A673 (cell line): ENCODE measurements around the gene MTHFD1.

Source experiments
- EZH2 ChIP-seq: fragments of 200-600 bp; sonication (generic); IDR thresholded peaks from 2 replicates; pipeline ENCODE4 v1.6.1; 2017; ENCODE audit warnings: borderline replicate concordance, low read depth, mild to moderate bottlenecking, mixed read lengths, antibody characterized with exemption, low read length; ENCODE audit not compliant: poor library complexity, severe bottlenecking
- TF ChIP-seq, protein P1 (sequence below): fragments of 300-800, 200-600 bp; sonication (generic); conservative IDR thresholded peaks from 2 replicates; pipeline ENCODE4 v1.5.1; 2017; ENCODE audit warnings: low read depth, mild to moderate bottlenecking, antibody characterized with exemption, low read length, moderate library complexity, mixed read lengths

DNA sequence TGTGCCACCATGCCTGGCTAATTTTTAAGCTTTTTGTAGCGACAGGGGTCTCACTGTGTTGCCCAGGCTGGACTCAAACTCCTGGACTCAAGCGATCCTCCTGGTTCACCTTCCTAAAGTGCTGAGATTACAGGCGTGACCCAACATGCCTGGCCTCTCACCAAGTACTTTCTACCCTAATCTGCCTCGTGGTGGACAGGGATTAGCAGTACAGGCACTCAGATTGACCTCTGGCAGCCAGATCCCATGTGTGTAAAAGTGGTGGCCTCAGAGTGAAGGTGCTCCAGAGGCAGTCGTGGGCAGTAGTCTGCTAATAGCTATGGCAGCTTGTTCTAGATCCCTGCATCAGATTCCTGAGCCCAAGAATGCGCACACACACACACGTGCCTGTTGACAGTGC, 30.9 kb downstream of the MTHFD1 start:
- TF ChIP-seq, protein P1, sequence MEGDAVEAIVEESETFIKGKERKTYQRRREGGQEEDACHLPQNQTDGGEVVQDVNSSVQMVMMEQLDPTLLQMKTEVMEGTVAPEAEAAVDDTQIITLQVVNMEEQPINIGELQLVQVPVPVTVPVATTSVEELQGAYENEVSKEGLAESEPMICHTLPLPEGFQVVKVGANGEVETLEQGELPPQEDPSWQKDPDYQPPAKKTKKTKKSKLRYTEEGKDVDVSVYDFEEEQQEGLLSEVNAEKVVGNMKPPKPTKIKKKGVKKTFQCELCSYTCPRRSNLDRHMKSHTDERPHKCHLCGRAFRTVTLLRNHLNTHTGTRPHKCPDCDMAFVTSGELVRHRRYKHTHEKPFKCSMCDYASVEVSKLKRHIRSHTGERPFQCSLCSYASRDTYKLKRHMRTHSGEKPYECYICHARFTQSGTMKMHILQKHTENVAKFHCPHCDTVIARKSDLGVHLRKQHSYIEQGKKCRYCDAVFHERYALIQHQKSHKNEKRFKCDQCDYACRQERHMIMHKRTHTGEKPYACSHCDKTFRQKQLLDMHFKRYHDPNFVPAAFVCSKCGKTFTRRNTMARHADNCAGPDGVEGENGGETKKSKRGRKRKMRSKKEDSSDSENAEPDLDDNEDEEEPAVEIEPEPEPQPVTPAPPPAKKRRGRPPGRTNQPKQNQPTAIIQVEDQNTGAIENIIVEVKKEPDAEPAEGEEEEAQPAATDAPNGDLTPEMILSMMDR, result no peak
- no peak for TF ChIP-seq EZH2
